GM19324 (cell line): ENCODE measurements around the gene HOMER3.

ENCODE experiments used
- ATAC-seq: cut with Tn5 transposase; IDR thresholded peaks from one replicate; pipeline ENCODE4 v1.9.1; 2021; ENCODE audit warnings: mild to moderate bottlenecking, moderate library complexity; ENCODE audit not compliant: unreplicated experiment, low FRiP score

The HOMER3 gene

GRCh38 chr19:18940769-18941627 lies at the start of gene HOMER3:
TSS of gene HOMER3 (minus strand) at chr19:18941217. CDS start at chr19:18938982, 2,235 bp downstream.
- no peak for ATAC-seq

- ATAC-seq, result no peak
These were observed 49.2 kb upstream of the HOMER3 start for GRCh38 chr19:18990128-18990708.

DNA sequence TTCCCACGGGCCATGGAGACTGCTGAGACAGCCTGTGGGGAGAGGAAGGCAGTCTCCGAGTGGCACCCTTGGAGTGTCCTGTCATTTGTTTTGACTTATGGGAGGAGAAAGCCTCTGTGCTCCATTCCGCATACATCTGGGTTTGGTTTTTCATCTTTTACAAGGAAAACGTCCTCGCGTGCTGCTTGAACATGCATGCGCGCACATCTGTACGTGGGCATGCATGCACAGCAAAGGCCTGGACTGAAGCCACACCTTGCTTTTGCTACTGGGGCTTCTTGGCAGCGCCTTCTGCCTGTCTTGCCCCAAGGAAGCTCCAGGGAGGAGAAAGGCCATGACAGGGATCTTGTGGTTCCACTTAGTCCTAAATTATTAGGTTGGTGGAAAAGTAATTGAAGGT lies 48.3 kb upstream of the HOMER3 start:
- ATAC-seq, result no peak

- no peak for ATAC-seq
These were observed 46.4 kb upstream of the HOMER3 start for GRCh38 chr19:18987456-18987855.

DNA sequence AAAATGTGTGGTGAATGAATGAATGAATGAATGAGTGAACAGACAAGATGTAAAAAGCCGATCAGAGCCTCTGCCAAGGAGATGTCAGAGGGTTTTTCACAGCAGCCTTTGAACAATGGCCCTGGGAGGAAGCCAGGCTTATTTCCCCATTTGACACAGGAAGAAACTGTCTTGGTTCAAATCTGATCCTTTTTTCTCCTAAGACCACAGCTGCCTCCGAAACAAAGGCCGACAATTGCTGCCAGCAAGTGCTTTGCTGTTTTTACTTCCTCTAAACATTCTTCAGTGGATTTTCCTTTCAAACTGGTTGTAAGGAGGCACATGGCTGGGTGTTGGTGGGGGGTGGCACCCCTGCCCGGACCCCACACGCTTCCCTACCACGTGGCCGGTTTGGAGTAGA lies 44.2 kb upstream of the HOMER3 start:
- ATAC-seq, result no peak

GRCh38 chr19:18984251-18984650 lies 43.2 kb upstream of the HOMER3 start:
- ATAC-seq, result no peak

DNA sequence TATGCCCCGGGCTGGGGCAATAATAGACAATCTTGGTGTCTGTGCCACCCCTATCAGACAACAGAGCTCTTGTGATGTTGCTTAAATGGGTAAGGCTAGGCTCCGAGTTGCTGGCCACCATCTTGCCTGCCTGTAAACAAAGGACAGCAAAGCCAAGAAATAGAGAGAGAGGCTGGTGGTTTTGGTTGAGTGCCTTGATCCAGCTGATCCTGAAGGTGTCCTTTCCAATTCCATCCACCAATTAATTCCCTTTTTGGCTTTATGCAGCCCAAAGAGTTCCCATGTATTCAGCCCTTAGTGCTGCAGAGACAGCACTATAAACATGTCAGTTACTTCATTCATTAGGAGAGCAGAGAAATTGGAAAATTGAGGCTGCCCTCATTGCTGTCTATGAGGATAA lies 41.7 kb upstream of the HOMER3 start:
- no peak for ATAC-seq

DNA sequence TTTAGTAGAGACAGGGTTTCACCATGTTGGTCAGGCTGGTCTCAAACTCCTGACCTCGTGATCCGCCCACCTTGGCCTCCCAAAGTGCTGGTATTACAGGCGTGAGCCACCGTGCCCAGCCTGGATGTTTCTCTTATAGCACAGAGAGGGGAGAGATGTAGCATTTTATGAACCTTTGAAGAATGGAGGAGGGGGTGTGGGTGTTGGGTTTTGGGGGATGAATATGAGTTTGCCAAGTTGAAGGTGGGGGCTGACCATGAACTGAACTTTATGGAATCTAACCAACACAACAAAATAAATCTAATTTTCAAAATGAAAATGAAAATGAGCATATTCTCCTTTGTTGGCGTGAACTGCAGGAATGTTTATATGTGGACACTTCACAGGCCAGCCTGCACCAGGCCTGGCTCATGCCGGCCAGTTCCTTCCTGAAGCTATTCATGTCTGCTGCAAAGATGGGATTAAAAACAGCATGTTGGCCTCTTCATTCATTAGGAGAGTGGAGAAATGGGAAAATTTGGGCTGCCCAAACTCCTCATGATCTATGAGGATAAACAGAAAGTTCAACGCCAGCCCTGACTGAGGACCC lies 39.5 kb upstream of the HOMER3 start:
- ATAC-seq, result no peak

DNA sequence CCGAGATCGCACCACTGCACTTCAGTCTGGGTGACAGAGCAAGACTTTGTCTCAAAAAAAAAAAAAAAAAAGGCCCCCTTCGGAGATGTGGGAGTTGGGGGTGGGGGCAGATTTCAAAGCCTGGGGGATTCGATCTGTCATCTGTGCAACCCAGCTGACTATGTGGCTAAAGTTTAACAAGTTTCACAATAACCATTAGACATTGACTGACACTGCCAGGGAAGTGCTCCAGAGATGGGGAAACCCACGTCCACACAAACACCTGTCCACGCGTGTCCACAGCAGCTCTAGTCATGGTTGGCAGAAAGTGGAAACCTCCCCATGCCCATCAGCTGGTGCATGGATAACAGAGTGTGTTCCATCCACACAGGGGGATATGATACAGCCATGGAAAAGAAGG lies 37.6 kb upstream of the HOMER3 start:
- no peak for ATAC-seq

DNA sequence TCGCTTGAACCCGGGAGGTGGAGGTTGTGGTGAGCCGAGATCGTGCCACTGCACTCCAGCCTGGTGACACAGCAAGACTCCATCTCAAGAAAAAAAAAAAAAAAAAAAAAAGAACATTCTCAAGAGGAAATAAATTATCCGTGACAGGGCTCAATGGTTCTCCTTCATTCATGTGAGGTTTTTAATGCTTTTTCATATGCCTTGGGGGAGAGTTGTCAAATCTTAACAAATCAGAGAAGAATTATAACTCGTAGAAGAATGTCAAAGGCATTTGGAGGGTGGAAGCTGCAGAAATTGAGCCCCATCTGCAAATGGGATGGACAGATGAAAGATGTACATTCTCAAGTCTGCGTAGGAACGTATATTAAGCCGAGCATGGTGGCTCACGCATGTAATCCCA lies 34.9 kb upstream of the HOMER3 start:
- ATAC-seq, result no peak

- no peak for ATAC-seq
These were observed 34.0 kb upstream of the HOMER3 start for GRCh38 chr19:18975011-18975410.

DNA sequence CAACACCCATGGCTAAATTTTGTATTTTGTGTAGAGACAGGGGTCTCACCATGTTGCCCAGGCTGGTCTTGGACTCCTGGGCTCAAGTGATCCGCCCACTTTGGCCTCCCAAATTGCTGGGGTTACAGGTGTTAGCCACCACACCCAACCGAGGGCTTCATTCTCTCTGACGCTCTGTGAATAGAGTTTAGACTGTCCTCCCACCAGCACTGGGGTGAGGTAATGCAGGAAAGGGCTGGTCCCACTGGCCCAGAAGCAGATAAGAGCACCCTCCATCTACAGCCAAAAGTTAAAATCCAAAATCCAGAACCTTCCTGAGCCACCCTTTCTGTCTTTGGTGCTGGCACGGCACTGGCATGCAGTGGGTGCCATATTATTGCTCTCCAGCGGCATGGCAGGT lies 31.8 kb upstream of the HOMER3 start:
- no peak for ATAC-seq

GRCh38 chr19:18972301-18972811 lies 31.3 kb upstream of the HOMER3 start:
- no peak for ATAC-seq

DNA sequence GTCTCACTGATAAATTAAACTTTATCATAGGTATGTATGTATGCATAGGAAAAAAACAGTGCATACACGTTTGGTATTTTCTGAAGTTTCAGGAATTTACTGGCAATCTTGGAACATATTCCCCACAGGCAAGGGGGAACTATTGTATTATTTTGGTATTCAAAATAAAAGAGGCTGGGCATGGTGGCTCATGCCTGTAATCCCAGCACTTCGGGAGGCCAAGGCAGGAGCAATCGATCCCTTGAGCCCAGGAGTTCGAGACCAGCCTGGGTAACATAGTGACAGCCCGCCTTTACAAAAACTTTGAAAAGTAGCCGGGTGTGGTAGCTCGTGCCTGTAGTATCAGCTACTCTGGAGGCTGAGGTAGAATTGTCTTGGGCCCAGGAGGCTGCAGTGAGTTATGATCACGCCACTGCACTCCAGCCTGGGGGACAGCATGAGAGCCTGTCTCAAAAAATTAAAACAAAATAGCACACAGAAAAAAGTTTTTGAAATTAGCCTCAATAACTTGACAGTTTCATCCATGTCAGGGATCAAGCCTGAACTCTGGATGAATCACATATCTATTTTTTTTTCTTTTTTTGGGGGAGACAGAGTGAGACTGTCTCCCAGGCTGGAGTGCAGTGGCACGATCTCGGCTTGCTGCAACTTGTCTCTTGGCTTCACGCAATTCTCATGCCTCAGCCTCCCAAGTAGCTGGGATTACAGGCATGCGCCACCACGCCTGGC lies 29.1 kb upstream of the HOMER3 start:
- no peak for ATAC-seq

DNA sequence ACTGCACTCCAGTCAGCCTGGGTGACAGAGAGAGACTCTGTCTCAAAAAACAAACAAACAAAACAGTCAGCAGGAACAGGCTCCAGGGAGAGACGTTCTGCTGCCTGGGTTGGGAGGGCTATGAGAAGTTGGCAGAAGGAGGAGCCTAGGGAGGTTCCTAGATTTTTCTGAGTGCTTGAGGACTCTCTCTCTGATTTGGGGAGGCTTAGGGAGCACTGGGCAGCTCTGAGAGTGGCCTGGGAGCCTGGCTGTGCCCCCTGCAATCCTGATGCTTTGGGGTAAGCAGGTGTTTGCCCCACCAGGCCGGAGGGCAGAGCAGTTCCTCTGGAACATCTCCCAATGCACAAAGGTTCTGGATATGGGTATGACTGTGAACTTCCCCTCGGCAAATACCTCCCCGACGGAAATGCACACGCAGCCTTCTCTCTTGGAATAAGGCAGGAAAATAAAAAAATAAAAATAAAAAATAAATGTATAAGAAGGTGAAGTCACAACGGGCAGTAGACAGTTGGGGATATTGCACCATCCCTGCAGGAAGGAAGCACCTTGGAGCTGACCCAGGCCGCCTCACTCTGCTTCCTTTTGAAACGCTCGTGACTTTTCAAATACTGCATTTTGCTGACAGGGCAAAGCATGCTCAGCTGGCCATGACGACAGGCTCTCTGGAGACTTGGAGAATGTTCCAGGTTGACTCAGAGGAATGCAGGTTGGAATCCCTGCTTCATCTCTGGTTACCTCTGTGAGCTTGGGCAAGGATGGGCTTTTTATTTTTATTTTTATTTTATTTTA lies 26.5 kb upstream of the HOMER3 start:
- ATAC-seq, result no peak

GRCh38 chr19:18966307-18966706 lies 25.3 kb upstream of the HOMER3 start:
- ATAC-seq, result no peak

GRCh38 chr19:18964121-18964520 lies 23.1 kb upstream of the HOMER3 start:
- ATAC-seq, result no peak

- no peak for ATAC-seq
These were observed 21.0 kb upstream of the HOMER3 start for GRCh38 chr19:18961767-18962620.

- no peak for ATAC-seq
These were observed 19.4 kb upstream of the HOMER3 start for GRCh38 chr19:18960370-18960769.
